GM19438 (cell line): ENCODE results near the gene ROR2.
"Not testable (repeated sequence)": the region's sequence is repeated elsewhere in the genome, so short reads cannot be mapped to it uniquely, and the experiment has no call there.

Experiments used
- ATAC-seq: cut with Tn5 transposase; IDR thresholded peaks from one replicate; pipeline ENCODE4 v1.9.1; 2021; ENCODE audit warnings: low read depth; ENCODE audit not compliant: unreplicated experiment

The ROR2 gene

DNA sequence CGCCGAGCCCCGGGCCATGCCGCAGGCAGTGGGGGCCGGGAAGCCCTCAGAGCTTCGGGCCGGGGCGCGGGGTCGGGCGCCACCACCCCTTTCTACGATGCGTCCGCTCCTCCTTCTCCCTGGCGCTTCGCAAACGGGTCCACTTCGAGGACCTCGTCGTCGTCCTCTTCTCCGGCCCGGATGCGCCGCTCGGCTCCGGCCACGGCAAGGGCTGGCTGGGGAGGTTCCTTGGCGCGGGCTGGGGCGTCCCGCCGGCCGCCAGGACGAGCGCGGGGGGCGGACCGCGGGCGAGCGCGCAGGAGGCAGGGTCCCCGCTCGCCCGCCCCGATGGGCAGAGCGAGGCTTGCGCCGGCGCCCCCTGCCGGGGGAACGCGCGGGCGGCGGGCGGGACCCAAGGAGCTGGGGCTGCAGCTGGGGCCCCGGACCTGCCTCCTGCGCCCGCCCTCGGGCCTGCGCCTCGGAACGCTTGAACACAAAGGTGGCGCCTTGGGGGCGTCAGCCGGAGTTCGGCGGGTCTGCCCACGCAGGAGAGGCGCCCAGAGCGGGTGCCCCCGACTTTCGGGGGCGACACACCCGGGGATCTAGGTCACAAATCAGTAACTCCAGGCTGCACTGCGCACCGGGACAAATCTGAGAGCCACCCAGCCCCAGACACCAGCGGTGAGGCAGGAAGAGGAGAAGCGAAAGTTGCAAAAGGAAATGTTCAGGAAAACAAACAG lies at the start of gene ROR2:
TSS of gene ROR2 (minus strand) at position 283 of the 719 bp plus-strand sequence.
- peak; percentile 73 for ATAC-seq

DNA sequence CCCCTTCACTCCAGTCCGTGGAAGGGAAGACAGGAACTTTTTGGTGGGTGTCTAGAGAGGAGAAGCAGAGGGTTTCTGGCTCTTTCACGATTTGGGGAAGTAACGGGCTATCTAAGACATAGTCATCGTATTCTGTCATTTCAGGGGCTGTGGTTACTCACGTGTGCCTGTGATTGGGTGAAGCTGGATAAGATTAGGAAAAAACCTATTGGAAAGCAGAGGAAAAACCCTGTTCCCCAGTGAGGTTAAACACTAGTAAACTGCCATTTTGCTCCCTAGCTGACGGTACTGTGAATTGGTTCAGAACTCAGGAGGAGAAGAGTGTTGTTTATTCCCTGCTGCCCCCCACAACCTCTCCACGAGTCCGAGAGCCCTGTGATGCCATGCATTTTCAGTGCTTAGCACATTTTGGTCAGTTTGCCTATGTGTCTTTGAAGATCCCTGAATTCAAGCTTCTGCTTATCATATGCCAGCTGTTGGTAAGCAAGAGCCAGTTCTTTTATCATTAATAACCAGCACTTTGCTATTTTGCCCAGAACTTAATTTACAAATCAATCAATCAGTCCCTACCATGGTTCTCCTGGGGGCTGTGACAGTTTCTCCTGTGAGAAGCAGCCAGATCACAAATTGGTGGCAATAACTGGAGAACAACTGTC lies 45.1 kb upstream of the ROR2 start:
- ATAC-seq = no peak

GRCh38 chr9:91994422-91994821 lies 44.4 kb upstream of the ROR2 start:
- no peak for ATAC-seq

DNA sequence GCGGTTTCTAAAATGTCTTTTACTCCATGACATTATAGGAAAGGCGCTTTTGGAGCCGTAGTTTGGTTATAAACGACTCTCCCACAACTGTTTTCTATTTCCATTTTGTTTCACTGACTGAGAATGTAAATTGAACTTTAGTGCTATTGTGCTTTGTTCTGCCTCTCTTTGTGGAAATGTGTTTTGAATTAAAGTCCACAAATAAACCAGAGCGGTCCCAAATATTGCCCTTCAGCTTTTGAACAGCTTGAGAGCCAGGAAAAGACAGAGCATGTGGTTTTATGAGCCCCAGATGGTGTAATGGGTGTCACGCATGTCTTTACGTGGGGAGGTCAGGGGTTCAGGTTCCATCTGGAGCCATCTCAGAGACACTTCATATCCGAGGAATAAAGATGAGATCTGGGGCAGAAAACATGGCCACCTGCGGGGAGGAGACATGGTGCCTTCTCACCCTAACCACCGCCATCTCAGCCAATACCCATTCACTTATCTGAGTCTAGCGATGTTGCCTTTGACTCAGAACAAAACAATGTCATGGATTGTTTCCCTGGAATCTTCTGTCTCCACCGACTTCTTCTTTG lies 42.5 kb upstream of the ROR2 start:
- ATAC-seq = no peak

DNA sequence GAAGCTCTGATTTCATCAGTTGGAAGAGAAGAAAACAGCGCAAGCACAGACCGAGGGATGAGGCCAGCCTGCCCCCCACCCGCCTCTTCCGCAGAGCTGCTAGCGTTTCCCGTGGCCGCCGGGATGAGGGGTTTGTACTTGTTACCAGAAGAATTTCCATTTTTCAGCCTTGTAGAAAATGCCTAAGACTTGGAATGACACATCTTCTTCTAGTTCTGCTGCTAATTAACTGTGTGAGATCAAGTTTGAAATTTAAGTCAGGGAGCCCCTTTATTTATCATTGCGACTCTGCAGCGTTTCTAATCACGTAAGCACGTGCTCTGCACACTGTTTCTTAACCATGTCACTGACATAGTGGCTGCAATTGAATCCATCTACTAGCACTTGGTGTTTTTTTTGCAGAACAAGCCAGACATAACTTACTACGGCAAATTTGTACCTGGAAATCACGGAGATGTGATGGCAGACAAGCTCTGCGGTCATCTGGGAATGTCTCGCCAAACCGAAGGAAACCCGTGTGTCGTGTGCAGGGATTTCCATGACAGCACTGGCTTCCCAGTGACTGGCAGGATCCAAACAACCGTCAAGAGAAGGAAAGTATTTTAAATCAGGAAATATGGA lies 41.8 kb upstream of the ROR2 start:
- no peak for ATAC-seq

DNA sequence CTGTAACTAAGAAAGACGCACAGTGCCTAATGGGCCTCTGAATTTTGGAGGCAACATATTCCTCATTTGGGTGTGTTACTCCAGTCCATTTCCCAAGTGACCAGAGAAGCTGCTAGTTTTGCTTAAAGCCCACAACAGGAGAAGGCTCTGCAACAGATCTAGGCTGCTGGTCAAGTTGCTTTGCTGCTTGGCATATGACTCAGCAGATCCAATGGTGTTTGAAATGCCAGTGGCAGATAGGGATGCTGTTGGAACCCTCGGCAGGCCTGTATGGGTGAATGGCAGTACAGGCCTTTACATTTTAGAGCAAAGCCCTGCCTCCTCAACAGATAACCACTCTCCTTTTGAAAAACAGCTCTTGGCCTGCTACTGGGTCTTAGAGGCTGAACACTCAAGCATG lies 36.2 kb upstream of the ROR2 start:
- ATAC-seq = no peak

DNA sequence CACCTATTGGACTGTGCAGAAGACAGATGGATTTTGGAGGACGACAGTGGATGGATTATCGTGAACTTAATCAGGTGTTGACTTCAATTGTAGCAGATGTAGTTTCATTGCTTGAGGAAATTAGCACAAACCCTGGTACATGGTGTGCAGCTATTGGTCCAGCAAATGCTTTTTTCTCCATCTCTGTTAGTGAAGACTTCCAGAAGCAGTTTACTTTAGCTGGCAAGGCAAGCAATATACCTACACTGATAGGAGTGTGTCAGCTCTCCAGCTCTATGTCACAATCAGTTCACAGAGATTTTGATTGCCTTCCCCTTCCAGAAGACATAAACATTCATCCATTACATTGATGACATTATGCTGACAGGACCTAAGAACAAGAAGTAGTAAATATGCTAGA lies 35.7 kb upstream of the ROR2 start:
- ATAC-seq = no peak

GRCh38 chr9:91978740-91979414 lies 28.8 kb upstream of the ROR2 start:
- ATAC-seq = no peak

GRCh38 chr9:91975254-91975653 lies 25.2 kb upstream of the ROR2 start:
- ATAC-seq = not testable (repeated sequence)

- no peak for ATAC-seq
Observed at GRCh38 chr9:91972711-91973110, 22.7 kb upstream of the ROR2 start.

- no peak for ATAC-seq
Observed at GRCh38 chr9:91972076-91972626, 22.1 kb upstream of the ROR2 start.

- ATAC-seq = no peak
Observed at GRCh38 chr9:91967259-91967658, 17.2 kb upstream of the ROR2 start.

- ATAC-seq = no peak
Observed at GRCh38 chr9:91966503-91966902, 16.5 kb upstream of the ROR2 start.

DNA sequence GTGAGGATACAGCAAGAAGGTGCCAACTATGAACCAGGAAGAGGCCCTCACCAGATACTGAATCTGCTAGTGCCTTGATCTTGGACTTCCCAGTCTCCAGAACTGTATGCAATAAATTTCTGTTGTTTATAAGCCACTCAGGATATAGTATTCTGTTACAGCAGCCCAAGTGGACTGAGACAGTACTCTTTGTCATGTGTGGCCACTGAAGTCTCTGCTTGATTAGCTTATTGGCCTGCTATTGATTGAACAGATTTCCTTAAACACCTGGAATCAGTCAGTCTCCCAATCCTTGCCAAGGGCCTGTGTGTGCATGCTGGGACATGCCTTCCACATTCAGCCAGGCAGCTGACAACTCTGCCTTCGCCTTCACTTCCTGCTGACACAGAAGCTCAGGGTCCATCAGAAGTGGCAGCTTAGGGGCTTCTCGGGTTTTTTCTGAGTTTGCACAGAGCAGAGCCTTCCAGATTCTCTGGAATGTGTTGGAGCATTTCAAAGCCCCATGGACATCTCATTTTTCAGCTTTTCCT lies 13.7 kb upstream of the ROR2 start:
- no peak for ATAC-seq

- no peak for ATAC-seq
Observed at GRCh38 chr9:91960367-91960766, 10.3 kb upstream of the ROR2 start.

DNA sequence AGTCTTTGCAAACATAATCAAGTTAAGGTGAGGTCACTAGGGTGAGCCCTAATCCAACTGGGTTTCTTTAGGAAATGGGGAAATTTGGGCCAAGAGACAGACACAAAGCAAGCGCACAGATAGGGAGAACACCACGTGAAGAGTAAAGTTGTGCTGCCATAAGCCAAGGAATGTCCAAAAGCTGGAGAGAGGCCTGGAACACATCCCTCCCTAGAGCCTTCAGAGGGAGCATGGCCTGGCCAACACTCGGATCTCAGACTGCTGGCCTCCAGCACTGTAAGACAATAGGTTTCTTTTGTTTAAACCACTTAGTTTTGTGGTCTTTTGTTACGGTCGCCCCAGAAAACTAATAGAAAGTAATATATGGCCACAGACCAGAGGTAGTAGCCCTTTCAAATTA lies 8.1 kb upstream of the ROR2 start:
- ATAC-seq = no peak

GRCh38 chr9:91954841-91955471 lies 4.9 kb upstream of the ROR2 start:
- ATAC-seq = no peak

- ATAC-seq = no peak
Observed at GRCh38 chr9:91953718-91954117, 3.7 kb upstream of the ROR2 start.

DNA sequence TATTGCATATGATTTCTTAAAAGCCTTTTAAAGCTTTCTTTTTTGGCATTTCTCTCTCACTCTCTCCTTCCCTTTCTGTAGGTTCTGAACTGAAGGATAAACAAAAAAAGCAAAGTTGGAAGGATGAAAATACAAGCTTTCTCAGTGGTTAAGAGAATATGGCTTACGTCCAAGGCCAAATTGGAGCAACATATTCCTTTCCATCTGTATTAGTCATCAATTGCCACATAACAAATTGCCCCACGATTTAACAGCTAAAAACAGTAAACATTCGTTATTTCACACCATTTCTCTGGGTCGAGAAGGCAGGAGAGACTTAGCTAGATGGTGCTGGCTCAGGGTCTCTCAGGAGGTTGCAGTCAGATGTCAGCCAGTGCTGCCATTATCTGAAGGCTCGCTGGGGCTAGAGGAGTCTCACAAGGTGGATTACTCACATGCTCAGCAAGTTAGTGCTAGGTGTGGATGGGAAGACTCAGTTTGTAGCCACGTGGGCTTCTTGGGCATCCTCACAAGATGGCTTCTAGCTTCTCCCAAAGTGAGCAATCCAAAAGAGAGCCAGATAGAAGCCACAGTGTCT lies 2.0 kb upstream of the ROR2 start:
- no peak for ATAC-seq
